Measurements from ENCODE around the gene CTNND1.

CTNND1 gene

DNA sequence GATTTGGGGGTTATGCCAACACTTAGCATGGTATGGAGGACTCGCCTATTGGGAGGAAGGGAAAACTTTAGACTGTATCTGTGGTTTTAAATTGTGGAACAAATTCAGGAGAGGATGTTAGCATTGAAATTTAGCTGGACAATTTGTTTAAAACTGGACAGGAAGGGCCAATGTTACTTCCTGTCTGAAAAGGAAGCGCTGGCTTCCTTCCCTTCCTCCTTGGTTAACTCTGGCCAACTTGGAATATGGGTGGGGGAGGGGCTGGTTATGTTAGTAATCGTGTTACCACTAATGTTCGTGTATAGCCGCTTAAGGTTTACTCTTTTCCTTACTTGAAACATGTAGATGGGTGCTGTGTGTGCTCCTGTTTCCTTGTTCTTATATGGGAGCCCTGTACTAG lies 13.9 kb downstream of the CTNND1 start:
- no peak overlapping the region for H3K14ac ChIP-seq (ENCODE audit: low read length)
- H2BK120ac ChIP-seq (ENCODE audit: low read depth, low read length): no peak overlapping the region
- peaks cover 27 to 35% of the 10 kb centered on the region in 2 donors for H3K4me1 ChIP-seq (ENCODE audit: control insufficient read depth in 2 of 2, insufficient read depth in 1 of 2, low read depth in 1 of 2, low read length in 2 of 2)
- no peak overlapping the region for H3K9ac ChIP-seq (ENCODE audit: low read depth, low read length, poor library complexity)
- no peak overlapping the region for H3K4me3 ChIP-seq (ENCODE audit: low read length in 2 of 2)
- peaks cover 2% of the 10 kb centered on the region for H3K79me1 ChIP-seq (ENCODE audit: low read depth, low read length)
- no peak overlapping the region for H2BK15ac ChIP-seq (ENCODE audit: low read length)
- no peak overlapping the region for H2BK5ac ChIP-seq (ENCODE audit: low read length)
- H3K4me2 ChIP-seq (ENCODE audit: insufficient read depth, low read length, poor library complexity, severe bottlenecking): no peak overlapping the region
- H3K27ac ChIP-seq (replicated peaks; ENCODE audit: low read length): peak overlapping the region; percentile 75
- H2AK5ac ChIP-seq (ENCODE audit: low read depth, low read length): no peak overlapping the region
- H3K9me3 ChIP-seq (replicated peaks in 1 of 2; ENCODE audit: control insufficient read depth in 2 of 2, insufficient read depth in 1 of 2, low read depth in 1 of 2, low read length in 2 of 2): peaks cover 0 to 2% of the 10 kb centered on the region in 2 donors
- H3K23ac ChIP-seq (ENCODE audit: low read depth, low read length, poor library complexity): no peak overlapping the region
- H3K27me3 ChIP-seq (ENCODE audit: control insufficient read depth in 3 of 3, insufficient read depth in 3 of 3, low read depth in 1 of 3, low read length in 3 of 3): no peaks in the 10 kb centered on the region
- no peak overlapping the region for H2BK12ac ChIP-seq (ENCODE audit: low read length)
- no peak overlapping the region for H2AFZ ChIP-seq (ENCODE audit: low read length)
- no peak overlapping the region for H3K18ac ChIP-seq (ENCODE audit: low read length)
- H4K8ac ChIP-seq (ENCODE audit: low read depth, low read length): no peak overlapping the region
- DNase-seq (ENCODE audit: low spot score): no peak
- no peak overlapping the region for H3K4ac ChIP-seq (ENCODE audit: low read length)
- no CpG with 5 or more reads among the region's 5 CpGs for WGBS, 2 donors (ENCODE audit: extremely low coverage in 2 of 2, insufficient read length in 2 of 2, insufficient replicate concordance in 1 of 2)
- no peak overlapping the region for H4K91ac ChIP-seq (ENCODE audit: low read depth, low read length, poor library complexity)
- peaks cover 0 to 25% of the 10 kb centered on the region in 2 donors for H3K36me3 ChIP-seq (replicated peaks in 1 of 2; ENCODE audit: control insufficient read depth in 2 of 2, insufficient read depth in 2 of 2, low read length in 2 of 2)

DNA sequence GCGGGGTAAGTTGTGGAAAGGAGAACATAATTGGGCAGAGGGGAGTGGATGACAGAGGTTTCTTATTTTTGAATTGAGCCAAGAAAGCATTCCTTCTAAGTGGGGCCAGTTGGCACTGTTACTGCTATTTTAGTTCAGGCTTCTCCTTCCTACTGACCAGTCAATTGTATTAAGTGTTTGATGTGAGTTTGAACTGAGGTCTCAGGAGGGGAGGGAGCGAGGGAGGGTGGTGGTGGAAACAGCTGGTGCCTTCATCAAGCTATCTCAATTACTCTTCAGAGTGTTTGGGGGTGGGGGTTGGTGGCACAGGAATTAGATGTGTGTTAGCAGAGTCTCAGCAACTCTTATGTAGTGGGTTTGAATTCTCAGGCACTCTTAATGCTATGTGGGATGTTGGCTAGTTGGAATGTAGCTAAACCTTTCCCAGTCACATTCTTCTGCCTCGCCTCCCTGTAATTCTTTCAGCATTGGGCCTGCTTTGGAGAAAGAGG lies 14.5 kb downstream of the CTNND1 start:
- H3K79me1 ChIP-seq (ENCODE audit: low read depth, low read length): peaks cover 2% of the 10 kb centered on the region
- H2BK120ac ChIP-seq (ENCODE audit: low read depth, low read length): no peak overlapping the region
- H3K4me1 ChIP-seq (ENCODE audit: control insufficient read depth in 2 of 2, insufficient read depth in 1 of 2, low read depth in 1 of 2, low read length in 2 of 2): peaks cover 27 to 35% of the 10 kb centered on the region in 2 donors
- no peak overlapping the region for H4K91ac ChIP-seq (ENCODE audit: low read depth, low read length, poor library complexity)
- no CpG with 5 or more reads among the region's 3 CpGs for WGBS, 2 donors (ENCODE audit: extremely low coverage in 2 of 2, insufficient read length in 2 of 2, insufficient replicate concordance in 1 of 2)
- H3K23ac ChIP-seq (ENCODE audit: low read depth, low read length, poor library complexity): no peak overlapping the region
- peak overlapping the region; percentile 75 for H3K27ac ChIP-seq (replicated peaks; ENCODE audit: low read length)
- no peak overlapping the region for H2AFZ ChIP-seq (ENCODE audit: low read length)
- H2BK12ac ChIP-seq (ENCODE audit: low read length): no peak overlapping the region
- H3K4me2 ChIP-seq (ENCODE audit: insufficient read depth, low read length, poor library complexity, severe bottlenecking): peak overlapping the region; percentile 12
- no peaks in the 10 kb centered on the region for H3K9me3 ChIP-seq (replicated peaks in 1 of 2; ENCODE audit: control insufficient read depth in 2 of 2, insufficient read depth in 1 of 2, low read depth in 1 of 2, low read length in 2 of 2)
- DNase-seq (ENCODE audit: low spot score): no peak
- no peak overlapping the region for H2BK15ac ChIP-seq (ENCODE audit: low read length)
- H2BK5ac ChIP-seq (ENCODE audit: low read length): no peak overlapping the region
- no peak overlapping the region for H4K8ac ChIP-seq (ENCODE audit: low read depth, low read length)
- no peak overlapping the region for H3K14ac ChIP-seq (ENCODE audit: low read length)
- H3K9ac ChIP-seq (ENCODE audit: low read depth, low read length, poor library complexity): no peak overlapping the region
- H3K4ac ChIP-seq (ENCODE audit: low read length): no peak overlapping the region
- no peaks in the 10 kb centered on the region for H3K27me3 ChIP-seq (ENCODE audit: control insufficient read depth in 3 of 3, insufficient read depth in 3 of 3, low read depth in 1 of 3, low read length in 3 of 3)
- H3K36me3 ChIP-seq (replicated peaks in 1 of 2; ENCODE audit: control insufficient read depth in 2 of 2, insufficient read depth in 2 of 2, low read length in 2 of 2): peaks cover 0 to 27% of the 10 kb centered on the region in 2 donors
- no peak overlapping the region for H2AK5ac ChIP-seq (ENCODE audit: low read depth, low read length)
- H3K4me3 ChIP-seq (ENCODE audit: low read length in 2 of 2): no peak overlapping the region
- H3K18ac ChIP-seq (ENCODE audit: low read length): no peak overlapping the region

DNA sequence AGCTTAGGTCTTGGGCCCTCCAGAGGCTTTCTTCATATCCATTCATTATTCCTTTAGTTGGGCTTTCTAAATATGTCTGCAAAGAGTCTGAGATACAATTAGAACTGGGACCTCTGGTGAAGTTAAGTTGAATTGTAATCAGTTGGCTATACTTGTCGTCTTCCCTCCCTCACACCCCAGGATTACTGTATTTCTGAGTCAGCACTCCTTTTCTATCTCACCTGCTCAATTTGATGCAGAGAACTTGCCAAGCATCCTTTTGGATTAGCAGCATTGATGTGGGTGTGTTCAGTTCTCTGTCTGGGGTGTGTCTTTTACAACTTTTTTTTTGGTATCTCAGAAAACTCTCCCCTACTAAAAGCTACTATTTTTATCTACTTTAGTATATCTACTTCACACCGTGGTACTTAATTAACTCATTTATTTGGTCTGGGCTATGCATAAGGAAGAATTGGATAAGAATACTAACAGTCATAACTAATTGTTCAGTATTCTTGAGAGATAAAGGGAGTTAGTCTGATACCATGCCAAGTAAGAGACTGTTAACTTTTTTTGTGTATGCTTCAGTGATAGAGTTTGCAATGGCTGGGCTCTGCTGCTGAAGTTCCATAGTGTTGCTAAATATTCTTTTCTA lies 15.1 kb downstream of the CTNND1 start:
- no peak overlapping the region for H4K91ac ChIP-seq (ENCODE audit: low read depth, low read length, poor library complexity)
- no peak overlapping the region for H4K8ac ChIP-seq (ENCODE audit: low read depth, low read length)
- no CpG with 5 or more reads among the region's 2 CpGs for WGBS, 2 donors (ENCODE audit: extremely low coverage in 2 of 2, insufficient read length in 2 of 2, insufficient replicate concordance in 1 of 2)
- no peaks in the 10 kb centered on the region for H3K9me3 ChIP-seq (replicated peaks in 1 of 2; ENCODE audit: control insufficient read depth in 2 of 2, insufficient read depth in 1 of 2, low read depth in 1 of 2, low read length in 2 of 2)
- H3K4me1 ChIP-seq (ENCODE audit: control insufficient read depth in 2 of 2, insufficient read depth in 1 of 2, low read depth in 1 of 2, low read length in 2 of 2): peaks cover 29 to 35% of the 10 kb centered on the region in 2 donors
- H3K36me3 ChIP-seq (replicated peaks in 1 of 2; ENCODE audit: control insufficient read depth in 2 of 2, insufficient read depth in 2 of 2, low read length in 2 of 2): peaks cover 0 to 27% of the 10 kb centered on the region in 2 donors
- no peak overlapping the region for H2BK5ac ChIP-seq (ENCODE audit: low read length)
- no peak overlapping the region for H3K23ac ChIP-seq (ENCODE audit: low read depth, low read length, poor library complexity)
- H3K14ac ChIP-seq (ENCODE audit: low read length): no peak overlapping the region
- no peak overlapping the region for H2BK12ac ChIP-seq (ENCODE audit: low read length)
- H3K9ac ChIP-seq (ENCODE audit: low read depth, low read length, poor library complexity): no peak overlapping the region
- DNase-seq (ENCODE audit: low spot score): no peak
- no peak overlapping the region for H3K4me2 ChIP-seq (ENCODE audit: insufficient read depth, low read length, poor library complexity, severe bottlenecking)
- H3K4ac ChIP-seq (ENCODE audit: low read length): no peak overlapping the region
- H2AFZ ChIP-seq (ENCODE audit: low read length): no peak overlapping the region
- H3K27ac ChIP-seq (replicated peaks; ENCODE audit: low read length): peak overlapping the region; percentile 97
- no peak overlapping the region for H3K4me3 ChIP-seq (ENCODE audit: low read length in 2 of 2)
- H2AK5ac ChIP-seq (ENCODE audit: low read depth, low read length): no peak overlapping the region
- H3K79me1 ChIP-seq (ENCODE audit: low read depth, low read length): no peaks in the 10 kb centered on the region
- no peak overlapping the region for H2BK15ac ChIP-seq (ENCODE audit: low read length)
- H3K18ac ChIP-seq (ENCODE audit: low read length): no peak overlapping the region
- H3K27me3 ChIP-seq (ENCODE audit: control insufficient read depth in 3 of 3, insufficient read depth in 3 of 3, low read depth in 1 of 3, low read length in 3 of 3): no peaks in the 10 kb centered on the region
- no peak overlapping the region for H2BK120ac ChIP-seq (ENCODE audit: low read depth, low read length)

DNA sequence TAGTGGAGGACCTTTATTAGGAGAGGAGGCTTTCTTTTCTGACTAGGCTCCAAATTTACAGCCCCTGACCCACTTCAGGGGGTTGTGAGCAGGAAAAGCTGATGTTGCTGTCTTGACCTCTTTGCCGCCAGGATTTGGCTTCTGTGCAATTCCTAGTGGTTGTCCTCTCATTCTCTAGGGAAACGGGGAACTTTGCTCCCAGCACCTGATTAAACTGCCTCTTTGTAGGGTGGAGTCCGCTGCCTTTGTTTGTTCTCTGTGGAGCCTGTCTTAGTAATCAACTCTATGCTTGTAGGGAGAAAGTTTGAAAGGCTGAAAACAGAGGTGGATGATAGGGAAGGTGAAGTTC lies 16.3 kb downstream of the CTNND1 start:
- no peak overlapping the region for H2BK5ac ChIP-seq (ENCODE audit: low read length)
- no peak overlapping the region for H3K4ac ChIP-seq (ENCODE audit: low read length)
- no peak overlapping the region for H2AK5ac ChIP-seq (ENCODE audit: low read depth, low read length)
- no CpG with 5 or more reads among the region's 3 CpGs for WGBS, 2 donors (ENCODE audit: extremely low coverage in 2 of 2, insufficient read length in 2 of 2, insufficient replicate concordance in 1 of 2)
- H2AFZ ChIP-seq (ENCODE audit: low read length): peak overlapping the region; percentile 5
- H3K9ac ChIP-seq (ENCODE audit: low read depth, low read length, poor library complexity): no peak overlapping the region
- H3K4me3 ChIP-seq (ENCODE audit: low read length in 2 of 2): peak overlapping the region in 1 of 2 donors; percentile 25
- no peak overlapping the region for H3K23ac ChIP-seq (ENCODE audit: low read depth, low read length, poor library complexity)
- H4K8ac ChIP-seq (ENCODE audit: low read depth, low read length): no peak overlapping the region
- no peaks in the 10 kb centered on the region for H3K79me1 ChIP-seq (ENCODE audit: low read depth, low read length)
- no peaks in the 10 kb centered on the region for H3K9me3 ChIP-seq (replicated peaks in 1 of 2; ENCODE audit: control insufficient read depth in 2 of 2, insufficient read depth in 1 of 2, low read depth in 1 of 2, low read length in 2 of 2)
- peaks cover 29 to 35% of the 10 kb centered on the region in 2 donors for H3K4me1 ChIP-seq (ENCODE audit: control insufficient read depth in 2 of 2, insufficient read depth in 1 of 2, low read depth in 1 of 2, low read length in 2 of 2)
- no peak overlapping the region for H2BK15ac ChIP-seq (ENCODE audit: low read length)
- H2BK12ac ChIP-seq (ENCODE audit: low read length): no peak overlapping the region
- H3K36me3 ChIP-seq (replicated peaks in 1 of 2; ENCODE audit: control insufficient read depth in 2 of 2, insufficient read depth in 2 of 2, low read length in 2 of 2): peaks cover 0 to 39% of the 10 kb centered on the region in 2 donors
- no peak overlapping the region for H3K18ac ChIP-seq (ENCODE audit: low read length)
- peak overlapping the region; percentile 28 for H3K4me2 ChIP-seq (ENCODE audit: insufficient read depth, low read length, poor library complexity, severe bottlenecking)
- H3K14ac ChIP-seq (ENCODE audit: low read length): no peak overlapping the region
- no peaks in the 10 kb centered on the region for H3K27me3 ChIP-seq (ENCODE audit: control insufficient read depth in 3 of 3, insufficient read depth in 3 of 3, low read depth in 1 of 3, low read length in 3 of 3)
- no peak overlapping the region for H4K91ac ChIP-seq (ENCODE audit: low read depth, low read length, poor library complexity)
- peak overlapping the region; percentile 97 for H3K27ac ChIP-seq (replicated peaks; ENCODE audit: low read length)
- H2BK120ac ChIP-seq (ENCODE audit: low read depth, low read length): no peak overlapping the region
- DNase-seq (ENCODE audit: low spot score): no peak
